Esophagus muscularis mucosa (tissue), 4 donors: ENCODE measurements around the gene RRAD.

Experiments
- CTCF ChIP-seq, 3 experiments: fragments of 200-600 bp in 2 of 3; fragments of 450-650 bp in 1 of 3; sonication (generic) in 2 of 3; IDR thresholded peaks; one replicate each; pipeline ENCODE4 v1.5.1; 2017 to 2019; ENCODE audit warnings: antibody characterized with exemption in 3 of 3, mild to moderate bottlenecking in 2 of 3, moderate library complexity in 1 of 3
- EP300 ChIP-seq: sonication (generic); formaldehyde crosslinking; IDR thresholded peaks from one replicate; pipeline ENCODE4 v1.6.1; 2017; ENCODE audit warnings: antibody characterized with exemption
- POLR2A ChIP-seq: fragments of 450-650 bp; IDR thresholded peaks from one replicate; pipeline ENCODE4 v1.6.1; 2017; ENCODE audit warnings: antibody characterized with exemption, moderate library complexity, mild to moderate bottlenecking, low read depth
- POLR2AphosphoS5 ChIP-seq, 2 donors: sonication (generic); formaldehyde crosslinking; IDR thresholded peaks; one replicate each; pipeline ENCODE4 v1.6.1; 2017; ENCODE audit warnings: antibody characterized with exemption in 2 of 2

- no peak for TF ChIP-seq CTCF (IDR thresholded peaks at IDR 0.05)
- no peak for TF ChIP-seq EP300
- TF ChIP-seq POLR2A: no peak
- TF ChIP-seq POLR2AphosphoS5 (IDR thresholded peaks at IDR 0.05): no peak
Observed at GRCh38 chr16:66916518-66916917, 8.8 kb downstream of the RRAD start.
